HG02678 (cell line): ENCODE data around the gene ATP8B1.

ENCODE experiments used
- ATAC-seq: cut with Tn5 transposase; IDR thresholded peaks from one replicate; pipeline ENCODE4 v1.9.1; 2021; ENCODE audit warnings: mild to moderate bottlenecking, moderate library complexity; ENCODE audit not compliant: unreplicated experiment

The ATP8B1 gene

DNA sequence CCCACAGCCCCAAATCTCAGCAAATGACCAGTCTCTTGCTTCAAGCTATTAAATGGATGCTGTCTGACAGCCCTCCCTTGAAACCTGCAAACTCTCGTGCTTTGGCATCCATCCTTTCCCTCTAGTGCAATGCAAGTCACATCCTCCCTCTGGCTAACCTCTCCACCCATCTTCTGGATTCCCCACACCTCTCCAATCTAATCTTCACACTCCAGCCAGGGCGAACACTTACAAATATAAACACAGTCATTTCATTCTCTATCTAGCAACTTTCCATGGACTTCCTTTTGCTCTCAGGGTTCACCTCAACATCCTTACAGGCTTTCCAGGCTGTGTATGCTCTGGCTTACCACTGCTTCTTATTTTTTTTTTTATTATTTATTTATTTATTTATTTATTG lies 171.4 kb downstream of the ATP8B1 start:
- no peak for ATAC-seq

DNA sequence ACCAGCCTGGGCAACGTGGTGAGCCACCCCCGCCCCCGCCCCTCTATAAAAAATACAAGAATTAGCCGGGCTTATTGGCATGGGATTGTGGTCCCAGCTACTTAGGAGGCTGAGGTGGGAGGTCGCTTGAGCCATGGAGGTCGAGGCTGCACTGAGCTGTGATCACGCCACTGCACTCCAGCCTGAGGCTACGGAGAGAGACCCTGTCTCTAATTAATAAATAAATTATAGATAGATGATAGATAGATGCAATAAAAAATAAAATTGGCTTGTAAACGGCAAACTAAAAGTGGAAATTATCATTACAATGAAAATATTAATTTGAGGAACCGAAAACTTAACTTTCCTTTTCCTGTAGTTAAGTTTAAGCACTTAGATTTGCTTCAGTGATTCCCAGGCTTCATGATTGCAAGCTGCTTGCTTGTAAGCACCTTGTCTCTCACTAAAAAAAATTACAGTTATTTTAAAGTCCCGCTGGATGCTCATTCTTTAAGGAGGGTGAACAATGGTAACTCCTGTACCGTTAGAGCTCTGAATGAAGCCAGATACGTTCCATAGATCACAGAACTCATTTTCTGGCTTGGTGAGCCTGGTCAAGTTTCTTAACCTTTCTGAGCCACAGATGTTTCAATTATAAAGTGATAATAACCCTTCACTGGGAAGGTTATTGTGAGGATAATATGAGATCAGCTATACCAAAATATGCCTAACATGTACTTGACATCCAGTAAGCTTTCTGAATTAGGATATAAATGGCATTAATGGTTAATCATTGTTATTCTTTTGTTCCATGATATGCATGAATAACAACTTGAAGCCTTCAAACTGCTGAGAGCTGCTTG lies 172.1 kb downstream of the ATP8B1 start:
- ATAC-seq: peak; percentile 38

DNA sequence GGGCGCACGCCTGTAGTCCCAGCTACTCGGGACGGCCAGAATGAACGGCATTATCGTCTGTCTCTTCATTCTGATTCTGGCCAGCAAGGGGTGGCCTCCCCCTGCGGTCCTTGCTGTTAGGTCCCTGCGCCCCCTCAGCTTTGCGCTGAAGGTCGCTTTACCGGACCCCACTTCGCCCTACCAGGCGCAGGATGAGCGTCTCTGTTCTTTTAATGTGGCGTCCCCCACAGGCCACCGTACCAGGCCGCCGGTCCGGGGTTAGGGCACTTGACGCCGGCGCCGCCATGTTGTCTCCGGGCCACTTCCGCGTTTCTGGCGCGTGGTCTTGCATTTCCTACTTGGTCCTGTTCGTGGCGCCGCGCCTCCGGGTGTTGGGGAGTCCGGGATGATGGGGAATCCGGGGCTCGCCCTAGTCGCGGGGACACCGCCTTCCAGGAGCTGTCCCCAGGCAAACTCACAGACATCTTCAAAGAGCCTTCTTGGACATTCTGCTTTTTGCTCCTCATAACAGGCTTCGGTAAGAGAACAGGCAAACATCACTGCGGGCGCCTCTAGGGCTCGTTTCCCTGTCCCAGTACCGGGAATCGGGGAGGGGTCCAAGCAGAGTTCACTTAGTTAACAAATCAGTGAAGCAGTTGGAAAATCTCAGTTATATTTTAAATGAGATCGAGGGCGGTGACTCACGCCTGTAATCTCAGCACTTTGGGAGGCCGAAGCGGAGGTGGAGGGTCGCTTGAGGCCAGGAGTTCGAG lies 172.9 kb downstream of the ATP8B1 start:
- peak; percentile 93 for ATAC-seq

DNA sequence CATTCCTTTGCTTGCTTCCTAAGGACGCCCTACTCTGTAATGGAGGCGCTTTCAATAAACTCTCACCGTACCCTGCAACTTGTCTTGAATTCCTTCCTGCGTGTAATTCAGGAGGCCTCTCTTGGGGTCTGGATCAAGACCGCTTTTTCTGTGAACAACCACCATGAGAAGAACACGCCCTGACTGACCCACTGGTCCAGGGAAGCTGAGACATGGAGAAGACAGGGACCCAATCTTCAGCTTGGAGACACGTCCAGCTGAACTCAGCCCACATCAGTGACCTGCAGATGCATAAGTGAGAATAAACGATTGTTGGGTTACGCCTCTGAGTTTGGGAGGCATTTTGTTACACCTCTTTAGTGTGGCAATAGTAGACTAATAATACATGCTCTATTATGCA lies 173.7 kb downstream of the ATP8B1 start:
- no peak for ATAC-seq

DNA sequence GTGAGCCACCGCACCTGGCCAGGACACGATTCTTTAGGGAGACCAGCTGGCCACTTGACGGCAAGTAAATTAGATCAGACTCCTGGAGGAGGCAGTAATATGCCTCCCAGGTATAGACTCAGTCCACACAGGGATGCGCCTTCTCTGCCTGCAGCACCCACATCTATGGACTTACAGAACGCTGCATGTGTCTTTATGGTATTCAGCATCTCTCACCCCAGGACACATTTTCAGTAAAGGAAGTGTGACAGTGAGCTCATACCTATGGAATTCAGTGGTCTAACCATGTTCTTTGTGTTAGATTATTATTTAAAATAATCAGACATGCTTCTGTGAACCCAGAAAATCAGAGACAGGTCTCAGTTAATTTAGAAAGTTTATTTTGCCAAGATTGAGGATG lies 175.6 kb downstream of the ATP8B1 start:
- no peak for ATAC-seq

DNA sequence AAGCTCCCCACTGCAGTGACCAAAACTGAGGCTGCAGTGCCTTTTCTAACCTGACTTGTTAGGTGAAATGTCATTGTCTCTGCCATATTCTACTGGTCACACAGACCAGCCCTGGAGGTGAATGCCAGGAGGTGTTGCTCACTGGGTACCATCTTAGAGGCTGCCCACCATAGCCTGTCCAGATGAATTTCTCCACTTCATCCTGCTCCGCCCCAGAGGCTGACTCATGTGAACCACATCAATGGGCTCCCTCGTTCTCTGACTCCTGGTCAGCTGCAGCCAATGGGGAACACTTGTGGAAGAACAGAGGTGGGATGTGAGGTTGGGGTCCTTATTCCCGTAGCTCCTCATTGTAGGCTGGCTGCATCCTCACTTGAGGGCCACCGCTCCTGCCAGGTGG lies 178.1 kb downstream of the ATP8B1 start:
- no peak for ATAC-seq

DNA sequence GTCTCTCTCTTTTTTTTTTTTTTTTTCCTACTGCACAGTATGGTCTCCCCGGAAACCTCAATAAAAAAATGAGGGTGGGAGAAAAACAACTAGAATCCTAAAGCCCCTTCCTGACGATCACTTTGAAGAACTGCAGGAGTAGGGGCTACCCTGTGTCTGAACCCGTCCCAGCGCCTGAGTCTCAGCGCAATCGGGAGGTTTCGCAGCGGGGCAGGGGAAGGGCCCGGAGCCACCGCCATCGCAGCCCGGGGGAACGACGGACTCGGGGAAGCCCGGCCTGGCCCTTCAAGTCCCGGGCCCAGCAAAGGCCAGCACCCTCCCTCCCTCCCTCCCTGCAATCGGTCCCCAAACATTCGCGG lies 181.9 kb downstream of the ATP8B1 start:
- ATAC-seq: peak; percentile 7

DNA sequence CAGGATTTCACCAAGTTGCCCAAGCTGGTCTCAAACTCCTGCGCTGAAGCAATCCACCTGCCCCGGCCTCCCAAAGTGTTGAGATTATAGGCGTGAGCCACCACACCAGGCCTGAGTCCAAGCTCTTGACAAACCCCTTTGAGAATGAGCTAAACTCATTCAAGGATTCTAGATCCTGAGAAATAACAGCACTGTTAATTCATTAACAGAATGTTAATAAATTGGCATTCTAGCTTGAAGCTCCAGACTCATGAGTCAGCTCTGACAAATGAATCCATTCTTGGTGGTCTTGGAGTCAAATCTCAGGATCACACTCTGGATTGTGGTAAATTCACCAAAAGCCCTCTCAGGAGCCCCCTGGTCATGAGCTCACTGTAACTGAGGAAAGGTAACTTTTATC lies 183.2 kb downstream of the ATP8B1 start:
- no peak for ATAC-seq

DNA sequence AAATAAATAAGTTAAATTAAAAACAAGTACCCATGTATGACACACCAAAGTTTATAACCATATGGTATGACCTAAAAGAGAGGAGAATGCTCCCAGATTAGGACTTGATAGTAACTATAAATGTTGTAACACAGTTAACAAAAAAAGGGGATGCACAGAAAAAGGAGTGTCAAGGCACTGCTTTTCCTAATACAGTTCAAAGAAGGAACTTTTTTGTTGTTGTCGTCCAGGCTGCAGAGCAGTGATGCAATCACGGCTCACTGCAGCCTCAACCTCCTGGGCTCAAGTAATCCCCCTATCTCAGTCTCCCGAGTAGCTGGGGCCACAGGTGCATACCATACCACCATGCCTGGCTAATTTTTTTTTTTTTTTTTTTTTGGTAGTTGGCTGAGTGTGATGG lies 184.2 kb downstream of the ATP8B1 start:
- no peak for ATAC-seq

DNA sequence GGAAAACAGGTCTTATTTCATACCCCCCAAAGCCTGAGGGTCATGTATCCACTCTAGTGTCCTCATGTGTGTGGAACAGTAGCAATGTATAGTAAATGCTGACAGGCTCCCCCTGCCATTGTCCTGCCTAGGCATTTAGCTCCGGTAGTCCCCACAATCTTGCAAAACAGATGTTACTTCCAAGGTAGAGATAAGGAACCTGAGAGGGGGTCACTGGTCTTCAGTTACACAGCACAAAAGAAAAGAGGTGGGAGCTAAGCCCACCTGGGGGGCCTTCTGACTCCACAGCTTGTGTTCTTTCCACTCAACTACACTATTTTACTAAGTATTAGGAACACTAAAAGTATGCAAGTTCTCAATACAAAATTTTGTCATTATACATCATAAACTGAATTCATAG lies 199.2 kb downstream of the ATP8B1 start:
- no peak for ATAC-seq
